ENCODE results near the gene TPRX1.
"Not testable (repeated sequence)": the region's sequence is repeated elsewhere in the genome, so short reads cannot be mapped to it uniquely, and the experiment has no call there.

Gene TPRX1

GRCh38 chr19:47804451-47804850 lies at the start of gene TPRX1:
Gene TPRX1, minus strand, starts transcription at chr19:47804551. Its CDS starts 12 bp downstream, at chr19:47804539.
- not testable (repeated sequence) for DNase-seq

GRCh38 chr19:47853003-47853402 lies 48.7 kb upstream of the TPRX1 start:
- DNase-seq, result no peak

GRCh38 chr19:47848823-47849473 lies 44.6 kb upstream of the TPRX1 start:
- DNase-seq, result no peak

GRCh38 chr19:47848425-47848822 lies 44.1 kb upstream of the TPRX1 start:
- no peak for DNase-seq

- DNase-seq, result no peak
Observed at GRCh38 chr19:47842941-47843340, 38.6 kb upstream of the TPRX1 start.

GRCh38 chr19:47839913-47840312 lies 35.6 kb upstream of the TPRX1 start:
- no peak for DNase-seq

- no peak for DNase-seq
Observed at GRCh38 chr19:47839411-47839810, 35.1 kb upstream of the TPRX1 start.

- DNase-seq, result no peak
Observed at GRCh38 chr19:47836038-47836437, 31.7 kb upstream of the TPRX1 start.

- DNase-seq, result no peak
Observed at GRCh38 chr19:47832723-47833122, 28.4 kb upstream of the TPRX1 start.

GRCh38 chr19:47826800-47827199 lies 22.4 kb upstream of the TPRX1 start:
- no peak for DNase-seq

- DNase-seq, result no peak
Observed at GRCh38 chr19:47824396-47824795, 20.0 kb upstream of the TPRX1 start.

GRCh38 chr19:47821460-47822020 lies 17.2 kb upstream of the TPRX1 start, which contains the start of gene CRX:
Gene CRX, plus strand, starts transcription at chr19:47821937. Its CDS starts 12,507 bp downstream, at chr19:47834444.
- DNase-seq, result no peak

- DNase-seq, result no peak
Observed at GRCh38 chr19:47820410-47820809, 16.1 kb upstream of the TPRX1 start.

- no peak for DNase-seq
Observed at GRCh38 chr19:47819858-47820257, 15.5 kb upstream of the TPRX1 start.

GRCh38 chr19:47818221-47818620 lies 13.9 kb upstream of the TPRX1 start:
- not testable (repeated sequence) for DNase-seq

- not testable (repeated sequence) for DNase-seq
Observed at GRCh38 chr19:47816270-47816669, 11.9 kb upstream of the TPRX1 start.

- no peak for DNase-seq
Observed at GRCh38 chr19:47813995-47814328, 9.6 kb upstream of the TPRX1 start.

- peak; percentile 50 for DNase-seq
Observed at GRCh38 chr19:47813304-47813994, 9.1 kb upstream of the TPRX1 start.

- no peak for DNase-seq
Observed at GRCh38 chr19:47806435-47806834, 2.1 kb upstream of the TPRX1 start.

- DNase-seq, result no peak
Observed at GRCh38 chr19:47805313-47805712, 962 bp upstream of the TPRX1 start.

- DNase-seq, result not testable (repeated sequence)
Observed at GRCh38 chr19:47803671-47804070, 680 bp downstream of the TPRX1 start.

- DNase-seq, result not testable (repeated sequence)
Observed at GRCh38 chr19:47803148-47803547, 1.2 kb downstream of the TPRX1 start.

GRCh38 chr19:47802521-47803043 lies 1.8 kb downstream of the TPRX1 start:
- no peak for DNase-seq

- DNase-seq, result no peak
Observed at GRCh38 chr19:47801270-47801669, 3.1 kb downstream of the TPRX1 start.
